KMS-11 (cell line): Measurements from ENCODE around the gene DEFB126.
"Not testable (repeated sequence)": the region's sequence is repeated elsewhere in the genome, so short reads cannot be mapped to it uniquely, and the experiment has no call there.

Experiments
- H2AFZ ChIP-seq: fragments of 200-600 bp; sonication (generic); 2 replicates; pipeline ENCODE4 v1.6.1; 2016; ENCODE audit warnings: antibody characterized with exemption, mixed run types, low read depth
- H3K27ac ChIP-seq: fragments of 200-600 bp; sonication (generic); 2 replicates; pipeline ENCODE4 v1.6.1; 2016; ENCODE audit warnings: mild to moderate bottlenecking, mixed run types
- H3K27me3 ChIP-seq: fragments of 200-600 bp; sonication (generic); 2 replicates; pipeline ENCODE4 v1.6.1; 2017; ENCODE audit warnings: mild to moderate bottlenecking, low read depth, mixed run types, moderate library complexity; ENCODE audit not compliant: insufficient read depth
- H3K36me3 ChIP-seq: fragments of 200-600 bp; sonication (generic); 2 replicates; pipeline ENCODE4 v1.6.1; 2017; ENCODE audit warnings: mild to moderate bottlenecking, mixed run types; ENCODE audit not compliant: insufficient read depth
- H3K4me1 ChIP-seq: fragments of 200-600 bp; sonication (generic); 2 replicates; pipeline ENCODE4 v1.6.1; 2016; ENCODE audit warnings: mild to moderate bottlenecking, low read depth, mixed run types; ENCODE audit not compliant: poor library complexity, severe bottlenecking
- H3K4me2 ChIP-seq: fragments of 200-600 bp; sonication (generic); 2 replicates; pipeline ENCODE4 v1.7.0; 2016; ENCODE audit warnings: mild to moderate bottlenecking, mixed run types
- H3K4me3 ChIP-seq: fragments of 200-600 bp; sonication (generic); IDR thresholded peaks from 2 replicates; pipeline ENCODE4 v1.6.1; 2017; ENCODE audit warnings: low read depth, low read length, mixed read lengths; ENCODE audit not compliant: insufficient read depth
- H3K79me2 ChIP-seq: fragments of 200-600 bp; sonication (generic); 2 replicates; pipeline ENCODE4 v1.6.1; 2016; ENCODE audit warnings: low read depth, mixed run types; ENCODE audit not compliant: insufficient read depth
- H3K9ac ChIP-seq: fragments of 200-600 bp; sonication (generic); 2 replicates; pipeline ENCODE4 v1.6.1; 2016; ENCODE audit warnings: mild to moderate bottlenecking, mixed run types
- H4K20me1 ChIP-seq: fragments of 200-600 bp; sonication (generic); 2 replicates; pipeline ENCODE4 v1.6.1; 2016; ENCODE audit warnings: mild to moderate bottlenecking, mixed run types; ENCODE audit not compliant: insufficient read depth
- TF ChIP-seq, protein P1 (sequence below): fragments of 200-600 bp; sonication (generic); conservative IDR thresholded peaks from 2 replicates; pipeline ENCODE4 v1.6.1; 2017; ENCODE audit warnings: low read depth, mild to moderate bottlenecking, antibody characterized with exemption, low read length, moderate library complexity, mixed read lengths

Gene DEFB126

GRCh38 chr20:103456-103855 is 38.9 kb upstream of the DEFB126 start:
- Histone ChIP-seq H3K4me1 (no peaks in the 10 kb centered on the region), H3K4me3 (no peak overlapping the region), H3K27ac (no peak overlapping the region), H2AFZ (no peak overlapping the region), H3K27me3 (no peaks in the 10 kb centered on the region), H3K79me2 (no peaks in the 10 kb centered on the region), H4K20me1 (no peaks in the 10 kb centered on the region), H3K36me3 (no peaks in the 10 kb centered on the region), H3K9ac (no peak overlapping the region), H3K4me2 (no peak overlapping the region)
- TF ChIP-seq, protein P1, sequence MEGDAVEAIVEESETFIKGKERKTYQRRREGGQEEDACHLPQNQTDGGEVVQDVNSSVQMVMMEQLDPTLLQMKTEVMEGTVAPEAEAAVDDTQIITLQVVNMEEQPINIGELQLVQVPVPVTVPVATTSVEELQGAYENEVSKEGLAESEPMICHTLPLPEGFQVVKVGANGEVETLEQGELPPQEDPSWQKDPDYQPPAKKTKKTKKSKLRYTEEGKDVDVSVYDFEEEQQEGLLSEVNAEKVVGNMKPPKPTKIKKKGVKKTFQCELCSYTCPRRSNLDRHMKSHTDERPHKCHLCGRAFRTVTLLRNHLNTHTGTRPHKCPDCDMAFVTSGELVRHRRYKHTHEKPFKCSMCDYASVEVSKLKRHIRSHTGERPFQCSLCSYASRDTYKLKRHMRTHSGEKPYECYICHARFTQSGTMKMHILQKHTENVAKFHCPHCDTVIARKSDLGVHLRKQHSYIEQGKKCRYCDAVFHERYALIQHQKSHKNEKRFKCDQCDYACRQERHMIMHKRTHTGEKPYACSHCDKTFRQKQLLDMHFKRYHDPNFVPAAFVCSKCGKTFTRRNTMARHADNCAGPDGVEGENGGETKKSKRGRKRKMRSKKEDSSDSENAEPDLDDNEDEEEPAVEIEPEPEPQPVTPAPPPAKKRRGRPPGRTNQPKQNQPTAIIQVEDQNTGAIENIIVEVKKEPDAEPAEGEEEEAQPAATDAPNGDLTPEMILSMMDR = no peak

DNA sequence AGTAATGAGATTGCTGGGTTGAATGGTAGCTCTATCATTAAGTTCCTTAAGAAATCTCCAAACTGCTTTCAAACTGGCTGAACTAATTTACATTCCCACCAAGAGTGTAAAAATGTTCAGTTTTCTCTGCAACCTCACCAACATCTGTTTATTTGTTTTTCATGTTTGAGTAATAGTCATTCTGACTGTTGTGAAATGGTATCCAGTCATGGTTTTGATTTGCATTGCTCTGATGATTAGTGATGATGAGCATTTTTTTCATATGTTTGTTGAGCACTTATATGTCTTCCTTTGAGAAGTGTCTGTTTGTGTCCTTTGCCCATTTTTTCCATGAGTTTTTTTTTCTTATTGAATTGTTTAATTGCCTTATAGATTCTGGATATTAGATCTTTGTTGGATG is 30.0 kb upstream of the DEFB126 start:
- Histone ChIP-seq H3K9ac (no peak overlapping the region), H3K79me2 (no peaks in the 10 kb centered on the region), H4K20me1 (no peaks in the 10 kb centered on the region), H3K27ac (no peak overlapping the region), H3K4me1 (no peaks in the 10 kb centered on the region), H3K36me3 (no peaks in the 10 kb centered on the region), H3K27me3 (no peaks in the 10 kb centered on the region), H2AFZ (no peak overlapping the region), H3K4me3 (no peak overlapping the region), H3K4me2 (no peak overlapping the region)
- TF ChIP-seq, protein P1 = no peak

GRCh38 chr20:117518-117917 is 24.9 kb upstream of the DEFB126 start:
- H3K4me3 ChIP-seq = no peak overlapping the region
- no peaks in the 10 kb centered on the region for H3K27me3 ChIP-seq
- no peaks in the 10 kb centered on the region for H4K20me1 ChIP-seq
- no peaks in the 10 kb centered on the region for H3K4me1 ChIP-seq
- no peak overlapping the region for H3K27ac ChIP-seq
- no peak overlapping the region for H3K4me2 ChIP-seq
- no peak overlapping the region for H2AFZ ChIP-seq
- no peak overlapping the region for H3K9ac ChIP-seq
- TF ChIP-seq, protein P1 = no peak
- no peaks in the 10 kb centered on the region for H3K79me2 ChIP-seq
- H3K36me3 ChIP-seq = no peaks in the 10 kb centered on the region

GRCh38 chr20:129786-130323 is 12.5 kb upstream of the DEFB126 start:
- not testable (repeated sequence) for H3K27ac ChIP-seq, H3K36me3 ChIP-seq, H3K4me2 ChIP-seq, H3K4me1 ChIP-seq, H4K20me1 ChIP-seq, H3K27me3 ChIP-seq, H3K9ac ChIP-seq, H2AFZ ChIP-seq, H3K79me2 ChIP-seq, H3K4me3 ChIP-seq

GRCh38 chr20:137668-138490 is 4.5 kb upstream of the DEFB126 start:
- no peak overlapping the region for H3K9ac ChIP-seq
- H3K4me3 ChIP-seq = no peak overlapping the region
- no peaks in the 10 kb centered on the region for H3K36me3 ChIP-seq
- H2AFZ ChIP-seq = peak overlapping the region; percentile 60; the same call in 1 of the 2 replicates
- H3K4me2 ChIP-seq = no peak overlapping the region; the same call in 1 of the 2 replicates
- H4K20me1 ChIP-seq = no peaks in the 10 kb centered on the region
- no peaks in the 10 kb centered on the region for H3K27me3 ChIP-seq
- H3K27ac ChIP-seq = no peak overlapping the region
- H3K79me2 ChIP-seq = no peaks in the 10 kb centered on the region
- no peaks in the 10 kb centered on the region for H3K4me1 ChIP-seq
- TF ChIP-seq, protein P1 = peak; percentile 64
